ENCODE measurements around the gene FOCAD.

FOCAD gene

DNA sequence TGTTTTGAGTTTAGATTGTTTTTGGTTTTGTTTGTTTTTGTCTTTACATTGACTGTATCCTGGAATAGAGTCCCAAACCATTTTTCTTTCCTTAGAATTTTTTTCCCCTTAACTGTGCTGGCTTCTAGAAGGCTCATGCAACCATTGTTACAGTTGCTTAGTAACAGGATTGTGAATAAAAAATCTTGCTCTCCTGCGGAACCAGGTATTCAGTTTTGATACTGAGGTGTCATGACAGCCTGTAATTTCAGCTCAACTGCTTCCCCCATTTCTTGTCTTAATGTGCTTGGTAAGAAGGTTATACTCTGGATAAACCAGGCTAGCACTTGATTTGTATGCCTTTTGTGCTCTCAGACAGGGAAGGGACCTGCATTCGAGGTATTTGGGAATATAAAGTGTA, 42.1 kb downstream of the FOCAD start:
- TF ChIP-seq CTCF (IDR thresholded peaks at IDR 0.05) = no peak

- no peak for TF ChIP-seq CTCF (IDR thresholded peaks at IDR 0.05)
These were observed 44.6 kb downstream of the FOCAD start for GRCh38 chr9:20728493-20729220.

GRCh38 chr9:20729523-20729922, 45.5 kb downstream of the FOCAD start:
- TF ChIP-seq CTCF (IDR thresholded peaks at IDR 0.05) = no peak

DNA sequence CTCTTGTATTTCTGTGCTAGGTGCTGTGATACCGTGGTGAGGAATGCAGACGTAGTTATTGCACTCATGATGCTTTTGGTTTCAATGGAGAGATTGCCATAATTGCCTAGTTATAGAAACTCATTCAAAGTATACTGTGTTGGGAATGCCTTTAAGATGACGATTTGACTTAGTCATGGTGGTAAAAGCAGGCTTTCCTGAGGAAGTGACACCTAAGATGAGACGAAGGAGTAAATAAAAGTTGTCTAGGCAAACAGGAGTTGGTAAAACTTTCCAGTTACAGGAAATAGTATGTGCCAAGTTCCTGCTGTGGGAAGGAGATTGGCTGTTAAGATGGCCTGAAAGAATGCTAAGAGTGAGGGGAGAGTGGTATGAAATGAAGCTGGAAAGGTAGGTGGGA, 48.1 kb downstream of the FOCAD start:
- TF ChIP-seq CTCF (IDR thresholded peaks at IDR 0.05) = no peak

DNA sequence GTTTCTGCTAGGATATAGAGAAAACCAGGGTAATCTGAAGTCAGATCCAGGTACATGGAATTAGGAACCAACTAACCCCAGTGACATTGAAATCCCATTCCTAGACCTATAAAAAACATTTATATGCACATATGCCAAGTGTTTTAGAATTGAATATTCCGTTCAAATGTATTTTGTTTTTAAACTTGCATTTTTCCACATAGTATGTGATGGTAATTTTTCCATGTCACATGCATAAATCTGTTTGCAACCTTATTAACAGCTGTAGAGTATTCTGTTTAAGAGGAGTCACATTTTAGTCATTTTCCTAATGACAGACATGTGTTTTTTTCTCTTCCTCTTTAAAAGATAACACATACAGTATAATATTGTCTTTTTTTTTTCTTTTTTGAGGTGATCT, 50.2 kb downstream of the FOCAD start:
- no peak for TF ChIP-seq CTCF (IDR thresholded peaks at IDR 0.05)

- TF ChIP-seq CTCF (IDR thresholded peaks at IDR 0.05) = no peak
These were observed 56.2 kb downstream of the FOCAD start for GRCh38 chr9:20740304-20740703.

DNA sequence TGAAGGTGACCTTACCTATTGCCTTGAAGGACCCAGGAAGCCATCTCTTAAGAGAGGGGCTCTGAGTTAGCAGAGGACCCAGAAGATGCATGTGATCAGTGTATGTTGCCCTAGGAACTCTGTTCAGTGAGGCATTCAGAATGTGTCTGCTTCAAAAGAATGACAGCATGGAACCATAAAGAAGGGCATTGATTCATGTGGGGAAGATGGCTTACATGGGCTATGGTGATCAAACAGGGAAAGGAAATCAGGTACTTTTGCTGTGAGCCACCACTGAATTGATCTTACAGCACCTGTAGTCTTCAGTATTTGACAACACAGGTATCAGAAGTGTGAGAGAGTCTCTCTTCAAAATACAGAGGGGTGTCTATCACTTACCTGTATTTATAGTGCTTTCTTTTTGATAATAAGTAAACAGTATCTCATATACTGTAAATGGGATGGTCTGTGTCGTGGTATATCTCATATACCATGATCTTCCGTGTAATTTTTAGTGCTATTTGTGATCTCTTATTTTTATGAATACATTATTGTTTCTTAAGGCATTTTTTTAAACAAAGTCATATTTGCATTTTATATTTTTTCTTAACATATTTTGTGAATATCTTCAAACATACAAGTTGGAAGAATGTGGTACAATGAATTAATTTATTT, 57.0 kb downstream of the FOCAD start:
- TF ChIP-seq CTCF (IDR thresholded peaks at IDR 0.05) = no peak

All from LNCAP (cell line).